NCI-H460 (cell line): ENCODE data around the gene RDH5. TPM values are rescaled to one million over a fixed set of nuclear protein-coding genes. Genes with fewer than 3 reads are reported as not detected.

Experiments used
- DNase-seq: peaks from one replicate; pipeline ENCODE4 v3.0.0-alpha.2; 2016; ENCODE audit warnings: low read depth; ENCODE audit errors: extremely low read depth
- total RNA-seq: library from RNA; depleted of rRNA; stranded (reverse); fragments of >200 nt; shearing (Covaris generic); gene quantifications from 2 replicates; pipeline ENCODE4 v1.2.3, GENCODE V29; 2014

RDH5 gene
- total RNA-seq, 1 experiment from 2014 or later, result 3.0 TPM

DNA sequence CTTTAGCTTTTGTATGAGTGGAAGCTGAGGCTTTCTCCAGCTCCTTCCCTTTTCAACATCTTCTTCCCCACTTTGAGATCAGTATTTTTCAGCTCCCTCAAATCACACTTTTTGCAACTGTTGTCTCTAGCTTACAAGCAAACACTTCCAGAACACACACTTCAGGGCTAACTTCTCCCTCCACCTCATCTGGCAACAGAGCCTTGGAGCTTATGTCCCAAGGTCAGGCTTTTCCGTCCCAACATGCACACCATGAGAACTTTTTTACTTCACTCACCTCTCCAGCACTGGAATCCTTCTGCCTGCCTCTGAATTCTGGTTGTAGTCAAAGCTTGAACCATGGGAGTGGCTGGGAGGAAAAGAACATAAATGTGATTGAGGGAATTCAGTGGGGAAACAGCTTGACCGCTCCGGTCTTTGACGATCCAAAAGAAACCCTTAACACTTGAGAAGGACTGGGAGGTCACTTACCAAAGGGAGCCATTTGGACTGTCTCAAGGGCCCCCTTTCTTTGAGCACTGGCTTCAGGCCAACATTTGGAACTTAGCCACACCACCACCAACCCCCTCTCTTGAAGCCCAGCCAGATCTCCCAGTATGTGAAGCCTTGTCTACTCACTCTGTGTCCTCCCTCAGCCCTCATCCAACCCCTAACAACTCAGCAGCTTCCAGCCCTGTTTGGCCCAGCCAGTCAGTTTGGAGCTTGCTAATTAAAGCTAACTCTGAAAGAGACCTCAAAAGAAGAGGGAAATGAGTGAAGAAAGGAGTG, 8.2 kb upstream of the RDH5 start:
- DNase-seq, result no peak

DNA sequence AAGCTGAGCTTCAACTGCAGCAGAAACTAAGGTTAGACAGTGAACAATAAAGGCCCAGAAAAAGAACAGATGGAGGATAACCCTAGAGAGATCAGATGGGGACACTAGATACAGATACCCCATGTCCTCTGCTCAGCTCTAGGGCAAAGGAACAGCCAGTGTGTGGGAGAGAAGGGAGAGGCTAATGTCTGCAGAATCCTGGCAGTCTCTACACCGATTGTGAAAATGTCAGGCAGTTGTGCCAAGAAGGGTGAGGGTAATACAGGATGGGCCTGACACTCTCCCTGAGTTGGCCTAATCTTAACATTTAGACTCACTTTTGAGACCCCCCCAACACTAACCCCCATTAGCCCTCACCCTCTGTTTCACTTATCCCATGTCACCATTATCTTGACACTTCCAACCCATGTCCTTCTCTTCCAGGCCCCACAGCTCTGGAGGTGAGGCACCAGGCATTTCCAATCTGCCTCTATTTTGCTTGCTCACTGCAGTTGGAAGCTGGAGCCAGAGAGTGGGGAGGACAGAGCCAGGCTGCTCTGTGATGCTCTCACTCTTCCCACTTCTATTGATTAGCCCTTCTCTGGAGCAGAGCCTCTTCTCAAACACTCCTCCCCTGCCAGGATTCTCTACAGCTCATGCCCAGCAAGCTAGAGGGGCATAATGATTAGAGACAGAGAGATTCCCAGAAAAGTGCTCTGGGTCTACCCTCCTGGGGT, 7.3 kb upstream of the RDH5 start:
- DNase-seq, result no peak

DNA sequence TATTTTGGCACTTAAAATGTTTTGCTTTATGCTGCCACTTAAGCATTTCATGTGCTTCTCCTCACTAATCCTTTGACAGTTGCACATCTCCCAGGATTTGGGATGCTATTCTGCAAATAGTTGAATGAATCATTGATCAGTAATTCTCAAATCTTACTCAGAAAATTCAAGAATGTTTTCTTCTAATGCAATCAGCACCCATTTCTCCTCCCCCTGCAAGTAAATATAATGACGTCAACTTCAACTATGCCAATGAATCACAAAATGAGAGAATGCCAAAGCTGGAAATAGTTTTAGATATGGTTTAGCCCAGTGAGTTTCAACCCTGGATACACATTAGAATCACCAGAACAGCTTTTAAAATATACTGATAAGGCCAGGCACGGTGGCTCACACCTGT, 6.5 kb upstream of the RDH5 start:
- DNase-seq, result no peak

DNA sequence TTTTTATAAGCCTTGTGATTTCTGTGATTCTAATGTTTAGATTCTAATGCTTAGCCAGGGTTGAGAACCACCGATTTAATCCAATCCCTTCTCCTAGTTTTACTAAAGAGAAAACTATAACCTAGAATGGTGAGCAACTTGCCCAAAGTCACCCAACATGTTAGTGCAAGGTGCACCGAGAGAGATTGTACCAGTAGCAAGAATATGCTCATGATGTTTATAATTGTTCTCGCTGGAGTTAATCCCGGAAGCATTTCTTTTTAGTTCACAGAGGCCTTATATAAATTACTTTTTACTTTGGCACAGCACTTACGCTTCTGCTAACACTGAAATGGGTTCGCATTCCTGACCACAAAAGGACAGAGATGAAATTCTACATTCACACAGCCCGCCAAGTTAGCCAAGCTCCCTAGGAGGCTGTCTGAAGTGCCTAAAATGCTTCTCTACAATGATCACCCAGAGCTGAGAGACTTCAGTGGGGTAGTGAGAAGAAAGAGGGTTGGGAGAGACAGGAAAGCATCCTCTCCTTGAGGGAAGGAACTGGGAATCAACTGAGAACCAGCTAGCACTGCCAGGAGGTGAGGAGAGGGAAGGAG, 4.9 kb upstream of the RDH5 start:
- DNase-seq, result no peak

DNA sequence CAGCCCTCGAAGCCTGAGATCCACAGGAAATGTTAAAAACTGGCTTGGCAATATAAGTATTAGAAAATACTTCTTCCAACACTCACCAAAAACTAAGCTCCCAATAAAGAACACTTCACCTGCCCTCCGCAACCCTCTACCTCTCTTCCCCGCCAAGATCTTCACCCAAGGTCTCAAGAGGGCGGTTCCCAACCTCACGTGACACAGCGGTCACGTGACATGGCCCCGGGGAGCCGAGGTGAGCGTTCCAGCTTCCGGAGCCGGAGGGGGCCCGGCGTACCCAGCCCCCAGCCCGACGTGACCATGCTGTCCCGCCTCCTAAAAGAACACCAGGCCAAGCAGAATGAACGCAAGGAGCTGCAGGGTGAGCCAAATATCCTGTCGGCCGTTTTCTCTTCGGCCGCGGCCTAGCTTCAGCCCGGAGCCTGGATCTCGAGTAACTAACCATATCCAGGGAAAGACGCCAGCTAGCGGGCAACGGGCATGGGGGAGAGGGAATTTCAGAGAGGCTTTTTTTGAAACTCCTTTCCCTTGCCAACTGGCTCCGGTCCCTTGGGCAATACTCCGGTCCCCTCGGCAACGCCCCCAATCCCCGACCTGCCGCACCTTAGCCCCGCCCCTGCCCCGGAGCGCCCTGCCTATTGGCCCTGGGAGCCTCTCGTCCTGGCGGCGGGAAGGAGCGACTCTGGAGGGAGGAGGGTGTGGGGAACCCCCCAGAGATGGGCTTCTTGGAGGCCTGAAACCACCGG, 4.2 kb upstream of the RDH5 start, which contains the start of gene BLOC1S1:
Gene BLOC1S1 (plus strand): TSS at position 214 of the 749 bp plus-strand sequence. CDS start 6 bp downstream, at position 220.
- peak; percentile 90 for DNase-seq

DNA sequence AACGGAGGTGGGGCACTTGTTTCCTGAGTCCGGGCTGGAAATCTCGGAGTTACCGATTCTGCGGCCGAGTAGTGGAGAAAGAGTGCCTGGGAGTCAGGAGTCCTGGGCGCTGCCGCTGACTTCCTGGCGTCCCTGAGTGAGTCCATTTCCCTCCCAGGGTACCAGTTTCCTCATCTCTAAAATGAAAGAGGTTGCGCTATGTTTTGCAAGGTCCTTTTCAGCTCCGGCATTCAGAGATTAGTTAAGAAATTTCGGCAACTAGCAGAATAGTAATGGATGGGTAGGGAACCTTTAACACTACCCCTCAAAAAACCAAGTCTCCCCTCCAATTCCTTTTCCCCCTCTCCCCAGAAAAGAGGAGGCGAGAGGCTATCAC, 3.6 kb upstream of the RDH5 start:
- no peak for DNase-seq

DNA sequence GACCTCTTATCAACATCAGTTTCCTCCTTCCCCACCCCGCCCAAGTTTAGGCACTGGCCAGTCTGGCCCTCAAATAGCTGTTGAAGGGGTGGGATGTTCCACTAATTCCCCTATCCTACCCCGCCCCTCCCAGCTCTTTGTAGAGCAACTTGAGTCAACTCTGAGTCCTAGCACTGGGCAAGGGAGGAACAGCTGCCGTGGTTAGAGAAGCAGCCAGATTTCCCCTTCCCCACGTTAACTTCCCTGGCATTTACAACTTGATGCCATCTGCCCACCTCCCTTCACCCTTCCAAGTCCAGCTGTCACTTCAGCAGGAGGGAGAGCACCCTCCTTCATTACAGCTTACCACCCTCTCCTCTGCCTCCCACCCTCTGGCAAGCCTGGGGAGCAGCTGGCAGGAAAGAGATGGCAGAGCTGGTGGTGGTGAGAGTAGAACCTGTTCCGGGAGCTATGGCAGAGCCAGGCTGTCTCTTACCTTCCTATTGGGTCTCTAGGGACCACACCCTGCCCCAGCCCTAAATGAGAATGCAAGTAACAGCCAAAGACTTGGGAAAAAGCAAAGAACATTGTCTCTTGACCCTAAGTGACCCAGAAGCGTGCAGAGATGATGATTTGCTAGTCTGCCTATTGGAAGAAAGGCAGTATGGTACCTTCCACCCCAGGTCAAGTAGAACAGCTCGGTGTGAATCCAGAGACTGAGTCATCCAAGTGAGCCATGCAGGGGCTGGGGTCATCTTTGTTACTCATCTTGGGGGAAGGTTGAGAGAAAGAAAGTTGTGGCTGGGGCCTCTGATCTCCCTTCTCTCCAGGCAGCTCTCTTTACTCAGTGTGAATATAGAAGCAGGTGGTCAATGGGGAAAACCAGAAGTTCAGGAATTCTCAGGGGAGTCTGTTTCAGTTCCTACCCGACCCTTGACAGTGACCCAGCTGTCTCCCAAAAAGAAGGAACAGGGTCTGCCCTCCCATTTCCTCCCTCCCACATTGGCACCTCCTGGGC, 2.9 kb upstream of the RDH5 start:
- DNase-seq, result no peak

DNA sequence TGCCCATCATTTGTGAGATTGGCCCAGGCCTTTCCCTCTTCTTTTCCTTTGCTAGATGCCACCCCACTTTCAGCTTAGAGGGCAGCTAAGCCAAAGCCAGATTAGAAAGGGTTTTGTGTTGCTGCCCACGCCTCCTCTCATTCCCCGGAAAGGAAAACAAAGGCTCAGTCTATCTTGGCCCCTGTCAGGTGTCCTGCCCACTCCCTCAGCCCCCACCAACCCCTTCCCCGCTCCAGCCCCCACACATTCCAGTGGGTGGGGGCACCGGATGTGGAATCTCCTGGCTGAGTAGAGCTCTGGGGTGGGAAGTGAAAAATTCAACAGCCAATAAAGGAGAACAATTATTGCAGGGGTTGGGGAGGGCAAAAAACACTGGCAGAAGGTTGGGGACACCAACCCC, 2.2 kb upstream of the RDH5 start:
- DNase-seq, result no peak

DNA sequence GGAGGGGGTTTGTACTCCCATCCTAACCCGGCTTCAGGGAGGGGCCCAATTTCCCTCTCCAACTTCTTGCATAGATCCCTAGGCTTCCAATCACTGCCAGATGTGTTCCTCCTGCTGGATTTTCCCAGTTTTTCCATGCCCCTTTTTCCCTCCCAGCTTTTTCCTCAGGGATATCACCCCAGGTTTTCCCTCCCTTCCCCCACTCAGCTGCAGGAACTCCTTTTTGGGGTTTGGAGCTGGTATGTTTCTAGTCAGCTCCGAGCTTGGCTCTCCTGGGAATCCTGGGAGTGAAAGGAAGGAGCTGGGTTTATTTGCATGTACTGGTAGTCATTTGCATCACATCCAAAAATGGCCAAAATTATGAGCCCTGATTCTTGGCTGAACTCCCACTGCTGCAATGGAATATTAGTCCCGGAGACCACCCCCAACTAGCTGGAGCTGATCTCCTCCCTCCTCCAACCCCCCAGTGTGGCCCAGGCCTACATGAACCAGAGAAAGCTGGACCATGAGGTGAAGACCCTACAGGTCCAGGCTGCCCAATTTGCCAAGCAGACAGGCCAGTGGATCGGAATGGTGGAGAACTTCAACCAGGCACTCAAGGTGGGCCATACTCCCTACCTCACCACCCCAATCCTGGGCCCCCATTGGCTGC, 1.4 kb upstream of the RDH5 start:
- DNase-seq, result no peak

DNA sequence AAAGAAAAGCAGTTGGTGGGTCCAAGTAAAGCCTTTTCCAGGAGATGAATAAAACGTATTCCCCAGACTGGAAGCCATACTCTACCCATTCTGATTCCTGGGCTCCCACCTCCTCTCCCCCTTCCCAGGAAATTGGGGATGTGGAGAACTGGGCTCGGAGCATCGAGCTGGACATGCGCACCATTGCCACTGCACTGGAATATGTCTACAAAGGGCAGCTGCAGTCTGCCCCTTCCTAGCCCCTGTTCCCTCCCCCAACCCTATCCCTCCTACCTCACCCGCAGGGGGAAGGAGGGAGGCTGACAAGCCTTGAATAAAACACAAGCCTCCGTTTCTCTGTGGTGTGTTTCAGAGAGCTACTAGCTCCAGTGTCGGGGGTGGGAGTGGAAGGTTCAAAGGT, 822 bp upstream of the RDH5 start:
- no peak for DNase-seq

DNA sequence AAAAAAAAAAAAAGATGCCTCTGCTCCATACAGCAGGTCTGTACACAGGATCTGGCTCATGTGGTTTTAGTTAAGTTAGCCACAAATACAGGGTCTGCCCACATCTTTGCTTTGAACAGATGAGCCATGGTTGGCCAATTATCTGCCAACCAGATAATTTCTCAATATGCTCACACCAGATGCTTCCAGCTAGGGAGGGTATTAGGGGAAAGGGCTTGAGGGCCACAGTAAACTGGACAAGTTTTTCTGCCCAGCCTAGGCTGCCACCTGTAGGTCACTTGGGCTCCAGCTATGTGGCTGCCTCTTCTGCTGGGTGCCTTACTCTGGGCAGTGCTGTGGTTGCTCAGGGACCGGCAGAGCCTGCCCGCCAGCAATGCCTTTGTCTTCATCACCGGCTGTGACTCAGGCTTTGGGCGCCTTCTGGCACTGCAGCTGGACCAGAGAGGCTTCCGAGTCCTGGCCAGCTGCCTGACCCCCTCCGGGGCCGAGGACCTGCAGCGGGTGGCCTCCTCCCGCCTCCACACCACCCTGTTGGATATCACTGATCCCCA, 776 bp downstream of the RDH5 start:
- DNase-seq, result peak; percentile 47

DNA sequence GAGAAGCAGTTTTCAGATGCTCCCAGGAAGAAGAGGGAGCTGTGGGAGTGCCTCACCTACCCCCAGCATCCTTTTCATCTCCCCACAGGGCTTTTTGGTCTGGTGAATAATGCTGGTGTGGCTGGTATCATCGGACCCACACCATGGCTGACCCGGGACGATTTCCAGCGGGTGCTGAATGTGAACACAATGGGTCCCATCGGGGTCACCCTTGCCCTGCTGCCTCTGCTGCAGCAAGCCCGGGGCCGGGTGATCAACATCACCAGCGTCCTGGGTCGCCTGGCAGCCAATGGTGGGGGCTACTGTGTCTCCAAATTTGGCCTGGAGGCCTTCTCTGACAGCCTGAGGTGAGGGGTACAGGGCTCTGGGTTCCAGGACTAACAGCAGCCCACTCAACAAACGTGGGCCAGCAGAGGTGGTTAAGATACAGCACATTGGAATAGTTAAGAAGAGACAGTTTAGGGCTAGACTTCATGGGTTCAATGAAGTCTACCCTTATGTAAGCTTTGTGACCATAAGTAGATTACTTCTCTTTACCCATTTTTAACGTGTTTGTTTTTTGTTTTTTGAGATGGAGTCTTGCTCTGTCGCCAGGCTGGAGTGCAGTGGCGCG, 1.5 kb downstream of the RDH5 start:
- DNase-seq, result no peak

DNA sequence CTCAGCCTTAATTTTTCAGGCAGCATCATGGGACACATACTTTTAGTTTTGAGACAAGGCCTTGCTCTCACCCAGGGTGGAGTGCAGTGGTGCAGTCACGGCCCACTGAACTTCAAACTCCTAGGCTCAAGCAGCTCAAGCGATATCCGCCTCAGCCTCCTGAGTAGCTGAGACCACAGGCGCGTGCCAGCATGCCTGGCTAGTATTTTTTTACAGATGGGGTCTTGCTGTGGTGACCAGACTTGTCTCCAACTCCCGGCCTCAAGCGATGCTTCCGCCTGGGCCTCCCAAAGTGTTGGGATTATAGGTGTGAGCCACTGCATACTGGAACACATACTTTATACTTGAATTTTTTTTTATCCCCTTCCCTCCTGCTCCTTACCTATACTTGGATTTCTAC, 2.8 kb downstream of the RDH5 start:
- no peak for DNase-seq

DNA sequence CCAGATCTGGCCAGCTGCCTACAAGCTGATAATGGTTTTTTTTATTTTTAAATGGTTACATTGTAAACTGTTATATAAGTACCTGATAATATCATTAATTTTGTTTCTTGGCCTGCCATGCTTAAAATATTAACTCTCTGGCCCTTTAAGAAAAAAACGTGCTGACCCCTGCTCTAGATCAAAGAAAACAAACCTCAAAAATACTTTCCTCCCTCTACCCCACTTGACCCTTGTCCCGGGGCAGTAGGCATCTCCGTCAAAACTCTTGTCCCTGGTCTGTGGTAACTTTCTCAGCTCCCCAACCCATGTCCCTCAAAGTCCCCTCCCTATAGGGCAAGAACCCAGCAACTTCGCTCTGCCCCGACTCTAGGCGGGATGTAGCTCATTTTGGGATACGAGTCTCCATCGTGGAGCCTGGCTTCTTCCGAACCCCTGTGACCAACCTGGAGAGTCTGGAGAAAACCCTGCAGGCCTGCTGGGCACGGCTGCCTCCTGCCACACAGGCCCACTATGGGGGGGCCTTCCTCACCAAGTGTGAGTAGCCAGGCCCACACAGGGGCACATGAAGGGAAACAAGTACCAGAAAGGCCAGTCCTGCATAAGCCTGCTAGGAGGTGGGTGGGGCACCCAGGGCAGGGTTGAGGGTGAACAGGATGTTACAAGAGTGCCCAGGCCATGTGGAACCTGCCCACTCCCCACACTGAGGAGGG, 3.5 kb downstream of the RDH5 start:
- no peak for DNase-seq

DNA sequence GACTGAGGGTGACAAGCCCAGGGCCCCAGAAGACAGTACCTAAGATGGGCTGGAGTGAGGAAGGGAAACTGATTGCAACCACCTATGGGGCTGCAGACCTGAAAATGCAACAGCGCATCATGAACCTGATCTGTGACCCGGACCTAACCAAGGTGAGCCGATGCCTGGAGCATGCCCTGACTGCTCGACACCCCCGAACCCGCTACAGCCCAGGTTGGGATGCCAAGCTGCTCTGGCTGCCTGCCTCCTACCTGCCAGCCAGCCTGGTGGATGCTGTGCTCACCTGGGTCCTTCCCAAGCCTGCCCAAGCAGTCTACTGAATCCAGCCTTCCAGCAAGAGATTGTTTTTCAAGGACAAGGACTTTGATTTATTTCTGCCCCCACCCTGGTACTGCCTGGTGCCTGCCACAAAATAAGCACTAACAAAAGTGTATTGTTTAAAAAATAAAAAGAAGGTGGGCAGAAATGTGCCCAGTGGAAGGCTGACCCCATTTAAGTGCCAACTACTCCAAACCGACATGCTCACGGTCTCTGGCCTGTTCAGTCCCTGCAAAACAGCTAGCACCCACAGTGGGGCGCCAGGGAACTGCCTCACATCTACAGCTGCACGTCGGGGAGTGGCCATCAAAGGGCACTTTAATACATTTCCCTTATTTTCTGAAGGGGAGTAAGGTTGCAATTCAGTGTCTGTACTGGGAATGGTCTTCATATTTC, 4.2 kb downstream of the RDH5 start:
- peak; percentile 69 for DNase-seq

DNA sequence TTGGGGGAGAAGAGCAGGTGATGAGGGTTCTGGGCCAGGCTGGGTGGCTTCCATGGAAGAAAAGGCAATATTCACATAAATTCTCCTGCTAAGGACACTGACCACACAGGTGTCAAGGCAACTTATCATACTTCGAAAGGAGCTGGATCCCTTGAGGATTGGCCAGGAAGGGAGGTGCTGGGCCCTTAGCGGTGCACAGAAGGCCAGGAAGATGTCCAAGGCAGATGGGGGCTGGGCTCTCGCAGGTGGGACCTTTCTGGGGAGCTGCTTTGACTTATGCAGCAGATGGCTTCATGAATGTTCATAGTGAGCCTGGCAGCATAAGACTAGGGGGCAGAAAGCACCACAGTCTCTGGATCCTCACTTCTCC, 4.7 kb downstream of the RDH5 start:
- no peak for DNase-seq

DNA sequence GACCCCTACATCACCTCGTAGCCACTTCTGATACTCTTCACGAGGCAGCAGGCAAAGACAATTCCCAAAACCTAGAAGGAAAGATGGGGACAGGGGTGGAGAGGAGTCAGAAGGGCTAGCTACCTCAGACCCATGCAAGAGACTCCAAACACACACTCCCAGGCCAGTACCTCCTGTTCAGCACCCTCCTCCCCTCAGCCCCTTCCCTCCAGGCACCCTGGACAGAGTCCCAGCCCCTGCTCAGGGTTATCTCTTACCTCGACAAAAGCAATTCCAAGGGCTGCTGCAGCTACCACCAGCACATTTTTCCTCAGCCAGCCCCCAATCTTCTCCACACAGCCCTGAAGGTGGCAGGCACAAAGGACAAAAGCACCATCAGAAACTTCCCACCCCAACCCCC, 5.4 kb downstream of the RDH5 start:
- no peak for DNase-seq

DNA sequence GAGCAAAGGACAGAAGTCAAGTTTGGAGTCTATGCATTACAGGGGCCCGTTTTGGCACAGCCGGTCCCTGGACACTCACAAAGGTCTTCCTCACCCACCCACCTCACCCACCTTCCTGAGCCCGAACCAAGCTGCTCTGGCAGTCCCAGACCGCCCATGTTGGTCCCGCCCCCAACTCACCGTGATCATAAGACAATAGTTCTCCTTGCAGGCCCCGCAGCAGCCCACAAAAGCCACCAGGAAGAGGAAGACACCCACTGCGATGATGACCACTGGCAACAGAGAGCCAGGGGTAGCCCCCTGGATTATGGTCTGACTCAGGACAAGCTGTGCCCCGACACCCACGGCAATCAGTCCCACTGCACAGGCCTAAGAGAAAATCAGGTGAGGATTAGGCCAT, 6.8 kb downstream of the RDH5 start:
- no peak for DNase-seq
